ENCODE data around the gene IL36B. TPM values are rescaled to one million over a fixed set of nuclear protein-coding genes. Genes with fewer than 3 reads are reported as not detected.

IL36B gene
- total RNA-seq, 8 experiments from 2014 or later: 0.21 to 4.9 (median 0.81) TPM; not detected in 5

GRCh38 chr2:113058998-113059960, 6.6 kb upstream of the IL36B start, which contains the start of gene IL36RN:
TSS of gene IL36RN (plus strand) at chr2:113059198. CDS start at chr2:113059439, 241 bp downstream.
- no peaks in the 10 kb centered on the region for H3K4me1 ChIP-seq (replicated peaks in 1 of 2)
- in situ Hi-C loops (cut with MboI; ENCODE audit: low pct_unique_long_range_greater_than_20kb in 2 of 9, low sequenced_read_pairs in 9 of 9, unreplicated experiment in 9 of 9): no loop called here
- no peak within 1 kb of the TSS for H3K4me3 ChIP-seq
- H3K27ac ChIP-seq: no peak within 1 kb of the TSS
- 14 to 92% (median 71%) methylated on average over 1 to 14 of the region's 15 CpGs for WGBS, 10 experiments
- no peak for ATAC-seq (replicated peaks in 6 of 8)

GRCh38 chr2:113058411-113058994, 5.8 kb upstream of the IL36B start:
- ATAC-seq (replicated peaks in 6 of 8): no peak
- H3K4me1 ChIP-seq (replicated peaks in 1 of 2): no peaks in the 10 kb centered on the region
- H3K27ac ChIP-seq: no peak overlapping the region
- no peak overlapping the region for H3K4me3 ChIP-seq
- in situ Hi-C loops (cut with MboI; ENCODE audit: low pct_unique_long_range_greater_than_20kb in 2 of 9, low sequenced_read_pairs in 9 of 9, unreplicated experiment in 9 of 9): no loop called here
- 45 to 79% (median 50%) methylated on average over 2 of the region's 2 CpGs; no CpG with 5 or more reads in 3 of the 10 experiments for WGBS, 10 experiments

GRCh38 chr2:113057117-113057516, 4.5 kb upstream of the IL36B start:
- H3K4me3 ChIP-seq: no peak overlapping the region
- no peaks in the 10 kb centered on the region for H3K4me1 ChIP-seq (replicated peaks in 1 of 2)
- no peak for ATAC-seq (replicated peaks in 6 of 8)
- no peak overlapping the region for H3K27ac ChIP-seq
- in situ Hi-C loops (cut with MboI; ENCODE audit: low pct_unique_long_range_greater_than_20kb in 2 of 9, low sequenced_read_pairs in 9 of 9, unreplicated experiment in 9 of 9): no loop called here
- WGBS, 10 experiments: 8 to 60% (median 40%) methylated on average over 1 of the region's 1 CpG; no CpG with 5 or more reads in 3 of the 10 experiments

- Histone ChIP-seq H3K4me1 (replicated peaks in 1 of 2) (no peaks in the 10 kb centered on the region), H3K27ac (no peak overlapping the region), H3K4me3 (no peak overlapping the region)
- ATAC-seq (replicated peaks in 6 of 8): no peak
- WGBS, 10 experiments: 0 to 91% (median 38%) methylated on average over 1 of the region's 1 CpG; no CpG with 5 or more reads in 3 of the 10 experiments
- in situ Hi-C loops (cut with MboI; ENCODE audit: low pct_unique_long_range_greater_than_20kb in 2 of 9, low sequenced_read_pairs in 9 of 9, unreplicated experiment in 9 of 9): no loop called here
Measured at GRCh38 chr2:113056521-113056920, 3.9 kb upstream of the IL36B start.

- no peak for ATAC-seq (replicated peaks in 6 of 8)
- in situ Hi-C loops (cut with MboI; ENCODE audit: low pct_unique_long_range_greater_than_20kb in 2 of 9, low sequenced_read_pairs in 9 of 9, unreplicated experiment in 9 of 9): no loop called here
- Histone ChIP-seq H3K4me1 (replicated peaks in 1 of 2) (no peaks in the 10 kb centered on the region), H3K27ac (no peak overlapping the region), H3K4me3 (no peak overlapping the region)
Measured at GRCh38 chr2:113054066-113054465, 1.4 kb upstream of the IL36B start.

- ATAC-seq (replicated peaks in 6 of 8): no peak
- 15 to 80% (median 52%) methylated on average over 1 to 3 of the region's 3 CpGs for WGBS, 10 experiments
- Histone ChIP-seq H3K4me3 (no peak overlapping the region), H3K27ac (no peak overlapping the region), H3K4me1 (replicated peaks in 1 of 2) (no peaks in the 10 kb centered on the region)
- in situ Hi-C loops (cut with MboI; ENCODE audit: low pct_unique_long_range_greater_than_20kb in 2 of 9, low sequenced_read_pairs in 9 of 9, unreplicated experiment in 9 of 9): no loop called here
Measured at GRCh38 chr2:113053666-113054065, 999 bp upstream of the IL36B start.

GRCh38 chr2:113050921-113051895, 1.5 kb downstream of the IL36B start:
- ATAC-seq (replicated peaks in 6 of 8): no peak
- 76 to 100% (median 93%) methylated on average over 1 to 17 of the region's 38 CpGs; no CpG with 5 or more reads in 3 of the 10 experiments for WGBS, 10 experiments
- Histone ChIP-seq H3K4me3 (no peak overlapping the region), H3K27ac (no peak overlapping the region), H3K4me1 (replicated peaks in 1 of 2) (no peaks in the 10 kb centered on the region)
- in situ Hi-C loops (cut with MboI; ENCODE audit: low pct_unique_long_range_greater_than_20kb in 2 of 9, low sequenced_read_pairs in 9 of 9, unreplicated experiment in 9 of 9): no loop called here

GRCh38 chr2:113046465-113046864, 6.2 kb downstream of the IL36B start:
- Histone ChIP-seq H3K4me3 (no peak overlapping the region), H3K4me1 (replicated peaks in 1 of 2) (no peaks in the 10 kb centered on the region), H3K27ac (no peak overlapping the region)
- no peak for ATAC-seq (replicated peaks in 6 of 8)
- in situ Hi-C loops (cut with MboI; ENCODE audit: low pct_unique_long_range_greater_than_20kb in 2 of 9, low sequenced_read_pairs in 9 of 9, unreplicated experiment in 9 of 9): no loop called here
- WGBS, 10 experiments: 0 to 91% (median 80%) methylated on average over 1 to 5 of the region's 5 CpGs; no CpG with 5 or more reads in 3 of the 10 experiments

GRCh38 chr2:113041871-113042270, 10.8 kb downstream of the IL36B start:
- Histone ChIP-seq H3K4me1 (replicated peaks in 1 of 2) (no peaks in the 10 kb centered on the region), H3K4me3 (no peak overlapping the region), H3K27ac (no peak overlapping the region)
- ATAC-seq (replicated peaks in 6 of 8): no peak
- in situ Hi-C loops (cut with MboI; ENCODE audit: low pct_unique_long_range_greater_than_20kb in 2 of 9, low sequenced_read_pairs in 9 of 9, unreplicated experiment in 9 of 9): no loop called here
- WGBS, 10 experiments: 0 to 84% (median 50%) methylated on average over 1 to 4 of the region's 5 CpGs; no CpG with 5 or more reads in 1 of the 10 experiments

GRCh38 chr2:113039719-113040118, 12.9 kb downstream of the IL36B start:
- Histone ChIP-seq H3K27ac (no peak overlapping the region), H3K4me3 (no peak overlapping the region), H3K4me1 (replicated peaks in 1 of 2) (no peaks in the 10 kb centered on the region)
- in situ Hi-C loops (cut with MboI; ENCODE audit: low pct_unique_long_range_greater_than_20kb in 2 of 9, low sequenced_read_pairs in 9 of 9, unreplicated experiment in 9 of 9): no loop called here
- peak in 2 of 8 experiments; percentile 21 to 51 for ATAC-seq (replicated peaks in 6 of 8)
- 20 to 67% (median 32%) methylated on average over 1 to 5 of the region's 5 CpGs; no CpG with 5 or more reads in 1 of the 10 experiments for WGBS, 10 experiments

- 60 to 100% (median 90%) methylated on average over 1 to 2 of the region's 2 CpGs; no CpG with 5 or more reads in 2 of the 10 experiments for WGBS, 10 experiments
- ATAC-seq (replicated peaks in 6 of 8): no peak
- Histone ChIP-seq H3K27ac (no peak overlapping the region), H3K4me3 (no peak overlapping the region), H3K4me1 (replicated peaks in 1 of 2) (no peaks in the 10 kb centered on the region)
- in situ Hi-C loops (cut with MboI; ENCODE audit: low pct_unique_long_range_greater_than_20kb in 2 of 9, low sequenced_read_pairs in 9 of 9, unreplicated experiment in 9 of 9): no loop called here
Measured at GRCh38 chr2:113039158-113039557, 13.5 kb downstream of the IL36B start.

- Histone ChIP-seq H3K4me1 (replicated peaks in 1 of 2) (no peaks in the 10 kb centered on the region), H3K27ac (no peak overlapping the region), H3K4me3 (no peak overlapping the region)
- ATAC-seq (replicated peaks in 6 of 8): no peak
- 65 to 93% (median 76%) methylated on average over 1 to 3 of the region's 3 CpGs; no CpG with 5 or more reads in 4 of the 10 experiments for WGBS, 10 experiments
- in situ Hi-C loops (cut with MboI; ENCODE audit: low pct_unique_long_range_greater_than_20kb in 2 of 9, low sequenced_read_pairs in 9 of 9, unreplicated experiment in 9 of 9): no loop called here
Measured at GRCh38 chr2:113038291-113038690, 14.4 kb downstream of the IL36B start.

Measured in motor neuron (in vitro differentiated cells).